HG02759 (cell line): Measurements from ENCODE around the gene COPZ2.
"Not testable (repeated sequence)": the region's sequence is repeated elsewhere in the genome, so short reads cannot be mapped to it uniquely, and the experiment has no call there.

Experiments
- ATAC-seq: cut with Tn5 transposase; IDR thresholded peaks from one replicate; pipeline ENCODE4 v1.9.1; 2021; ENCODE audit warnings: mild to moderate bottlenecking, moderate library complexity; ENCODE audit not compliant: unreplicated experiment

COPZ2 gene, protein sequence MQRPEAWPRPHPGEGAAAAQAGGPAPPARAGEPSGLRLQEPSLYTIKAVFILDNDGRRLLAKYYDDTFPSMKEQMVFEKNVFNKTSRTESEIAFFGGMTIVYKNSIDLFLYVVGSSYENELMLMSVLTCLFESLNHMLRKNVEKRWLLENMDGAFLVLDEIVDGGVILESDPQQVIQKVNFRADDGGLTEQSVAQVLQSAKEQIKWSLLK

DNA sequence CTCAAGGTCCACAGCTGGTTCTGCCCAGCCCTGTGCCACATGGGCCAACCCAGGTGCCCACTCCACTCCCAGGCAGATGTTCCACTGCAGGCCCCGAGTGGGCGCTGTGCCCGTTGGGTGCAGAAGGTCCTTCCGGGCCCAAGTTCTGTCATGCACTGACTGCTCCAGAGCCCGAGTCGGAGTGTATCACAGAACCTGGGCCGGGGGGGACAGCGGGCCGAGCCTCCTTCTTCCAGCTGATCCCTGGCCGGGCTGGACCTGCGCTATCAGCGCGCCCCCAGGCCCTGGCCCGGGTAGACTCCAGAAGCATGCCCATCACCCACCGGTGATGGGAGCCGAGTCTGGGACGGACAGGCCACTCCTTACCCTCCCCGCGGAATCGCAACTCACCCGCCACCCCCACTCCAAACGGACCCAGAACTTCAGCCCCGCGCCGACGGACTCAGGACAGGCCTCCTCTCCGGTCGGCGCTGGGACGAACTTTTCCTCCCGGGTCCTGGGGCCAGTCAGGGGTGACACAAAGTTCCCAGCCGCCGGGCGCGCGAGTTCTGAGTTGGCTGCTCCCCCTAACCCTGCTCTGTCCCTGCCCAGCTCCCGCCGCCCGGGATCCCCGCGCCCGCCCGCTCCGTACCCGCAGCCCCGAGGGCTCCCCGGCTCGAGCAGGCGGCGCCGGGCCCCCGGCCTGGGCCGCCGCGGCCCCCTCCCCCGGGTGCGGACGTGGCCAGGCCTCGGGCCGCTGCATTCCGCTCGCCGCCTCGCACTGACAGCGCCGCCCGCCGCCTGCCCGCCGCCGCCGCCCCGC lies at the start of gene COPZ2:
Gene COPZ2 (minus strand): TSS at position 762 of the 802 bp plus-strand sequence. CDS start 20 bp downstream, at position 742.
- ATAC-seq: peak; percentile 69

DNA sequence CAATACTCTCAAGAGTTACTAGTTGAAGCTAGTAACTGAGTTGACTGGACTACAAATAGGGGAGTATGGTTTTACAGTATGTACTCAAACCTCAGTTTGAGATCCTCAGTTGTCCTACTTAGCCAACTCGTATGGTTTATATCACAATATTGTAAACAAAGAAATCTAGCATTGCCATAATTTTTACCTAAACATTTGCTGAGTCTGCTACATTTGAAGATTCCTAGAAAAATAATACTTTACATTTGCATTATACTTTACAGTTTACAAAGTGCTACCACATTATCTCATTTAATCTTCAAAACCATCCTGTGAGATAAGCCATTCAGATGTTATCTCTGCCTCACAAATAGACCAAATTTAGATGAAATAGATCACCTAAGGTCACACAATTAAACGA lies 47.3 kb upstream of the COPZ2 start:
- ATAC-seq: no peak

- no peak for ATAC-seq
These were observed 44.3 kb upstream of the COPZ2 start for GRCh38 chr17:48081858-48082257.

- ATAC-seq: not testable (repeated sequence)
These were observed 39.6 kb upstream of the COPZ2 start for GRCh38 chr17:48077152-48077551.

DNA sequence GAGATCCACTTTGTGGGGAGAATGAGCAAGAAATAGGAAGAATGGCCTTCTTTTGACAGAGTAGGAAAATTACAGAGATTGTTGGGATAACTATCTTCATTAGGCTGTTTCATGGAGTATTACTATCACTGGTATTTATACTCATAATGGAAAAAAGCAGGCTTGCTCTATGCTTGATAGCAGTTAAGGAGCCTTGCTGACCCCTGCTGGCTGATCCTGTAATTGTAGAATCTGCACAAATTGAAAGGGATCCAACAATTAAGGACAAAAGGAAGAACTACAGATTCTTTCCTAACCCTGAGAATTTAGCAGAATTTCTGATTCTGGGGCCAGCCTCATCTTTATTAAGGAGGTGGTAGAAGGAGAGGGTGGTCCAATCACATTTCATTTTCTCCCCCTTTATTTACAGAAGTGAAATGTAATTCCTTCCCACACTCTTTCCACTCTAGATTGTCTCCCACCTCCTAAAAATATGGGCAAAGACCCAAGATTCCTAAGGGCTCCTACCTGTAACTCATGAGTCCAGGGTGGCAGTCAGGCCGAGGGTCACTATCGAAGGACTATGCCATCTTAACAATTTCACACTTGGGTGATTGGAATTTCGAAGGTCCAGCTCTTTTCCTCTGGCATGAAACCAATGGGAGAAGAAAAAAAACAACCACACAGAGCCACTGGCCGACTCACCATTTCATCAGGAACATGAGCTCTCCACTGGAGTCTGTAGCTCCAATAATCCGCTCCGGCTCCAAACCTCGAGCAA lies 36.9 kb upstream of the COPZ2 start:
- no peak for ATAC-seq

DNA sequence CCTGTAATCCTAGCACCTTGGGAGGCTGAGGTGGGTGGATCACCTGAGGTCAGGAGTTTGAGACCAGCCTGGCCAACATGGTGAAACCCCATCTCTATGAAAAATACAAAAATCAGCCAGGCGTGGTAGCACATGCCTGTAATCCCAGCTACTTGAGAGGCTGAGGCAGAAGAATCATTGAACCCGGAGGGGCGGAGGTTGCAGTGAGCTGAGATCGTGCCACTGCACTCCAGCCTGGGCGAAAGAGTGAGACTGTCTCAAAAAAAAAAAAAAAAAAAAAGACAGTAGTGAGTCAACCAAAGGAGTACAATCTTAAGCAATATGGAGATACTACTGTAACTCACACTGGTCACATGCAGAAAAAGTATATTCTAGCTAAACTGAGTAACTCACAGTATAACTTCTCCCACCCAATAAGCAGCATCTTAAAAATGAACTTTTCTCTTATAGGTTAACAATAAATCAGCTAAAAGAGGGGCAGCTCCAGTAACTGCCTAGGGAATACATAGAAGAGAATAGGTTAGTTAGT lies 36.0 kb upstream of the COPZ2 start:
- not testable (repeated sequence) for ATAC-seq

- ATAC-seq: not testable (repeated sequence)
These were observed 35.2 kb upstream of the COPZ2 start for GRCh38 chr17:48072811-48073210.

- no peak for ATAC-seq
These were observed 34.1 kb upstream of the COPZ2 start for GRCh38 chr17:48071654-48072053.

DNA sequence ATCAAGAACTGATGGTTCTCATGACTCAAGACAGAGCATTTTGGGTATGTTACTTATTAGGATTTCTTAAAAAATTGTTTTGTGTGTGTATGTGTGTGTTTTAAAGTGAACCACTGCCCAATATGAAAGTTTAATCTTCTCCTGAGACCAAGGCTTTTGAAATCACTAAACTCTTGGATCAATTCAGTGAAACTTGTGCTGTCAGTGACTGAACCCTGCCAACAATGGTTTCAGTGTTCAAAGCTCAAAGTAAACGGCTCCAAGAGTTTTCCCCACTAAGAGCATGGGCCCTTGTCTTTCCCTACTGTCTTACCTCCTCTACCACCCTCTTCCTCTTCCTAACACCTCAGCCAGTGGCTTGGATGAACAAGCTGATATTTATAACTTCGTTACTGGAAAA lies 32.6 kb upstream of the COPZ2 start:
- ATAC-seq: no peak

GRCh38 chr17:48068491-48068961 lies 30.9 kb upstream of the COPZ2 start:
- no peak for ATAC-seq

DNA sequence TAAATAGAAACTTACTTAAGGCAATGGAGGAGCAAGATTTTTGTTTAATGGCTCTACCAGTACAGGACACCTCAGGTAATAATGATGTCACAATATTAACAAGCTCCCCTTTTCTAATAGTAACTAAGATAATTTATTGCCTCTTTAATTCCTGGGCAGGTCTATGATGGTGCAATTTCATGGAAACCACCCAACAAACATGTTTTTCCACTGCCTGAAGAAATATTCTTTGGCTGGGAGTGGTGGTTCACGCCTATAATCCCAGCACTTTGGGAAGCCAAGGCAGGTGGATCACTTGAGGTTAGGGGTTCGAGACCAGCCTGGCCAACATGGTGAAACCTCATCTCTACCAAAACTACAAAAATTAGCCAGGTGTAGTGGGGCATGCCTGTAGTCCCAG lies 30.2 kb upstream of the COPZ2 start:
- ATAC-seq: not testable (repeated sequence)

DNA sequence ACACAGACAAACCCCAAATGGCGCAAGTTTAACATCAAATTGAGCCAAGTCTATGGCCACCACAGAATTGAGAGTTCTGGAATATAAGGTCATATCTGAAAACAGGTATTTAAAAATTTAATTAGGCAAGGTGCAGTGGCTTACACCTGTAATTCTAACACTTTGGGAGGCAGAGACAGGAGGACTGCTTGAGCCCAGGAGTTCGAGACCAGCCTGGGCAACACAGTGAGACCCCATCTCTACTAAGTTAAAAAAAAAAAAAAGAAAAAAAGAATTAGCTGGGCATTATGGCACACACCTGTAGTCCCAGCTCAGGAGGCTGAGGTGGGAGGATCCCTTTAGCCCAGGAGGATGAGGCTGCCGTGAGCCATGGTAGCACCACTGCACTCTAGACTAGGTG lies 29.6 kb upstream of the COPZ2 start:
- ATAC-seq: no peak

- ATAC-seq: no peak
These were observed 29.1 kb upstream of the COPZ2 start for GRCh38 chr17:48066656-48067055.

DNA sequence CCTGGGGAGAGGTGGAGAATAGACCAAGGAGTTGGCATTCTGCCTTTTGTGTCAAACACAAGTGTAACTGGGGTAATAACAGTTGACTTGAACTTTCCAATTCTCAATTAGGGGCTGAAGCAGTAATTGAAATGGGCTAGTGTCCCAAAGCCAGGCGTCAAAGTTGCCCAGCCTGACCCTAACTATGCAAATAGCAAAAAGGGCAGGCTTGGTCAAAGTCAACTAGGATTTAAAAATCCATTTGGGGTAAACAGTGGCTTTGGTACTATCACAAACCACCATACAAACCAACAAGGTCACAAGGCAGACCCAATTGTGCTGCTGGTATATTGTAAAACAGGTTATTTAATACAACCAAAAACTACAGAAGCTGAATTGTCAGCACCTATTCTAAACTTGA lies 28.6 kb upstream of the COPZ2 start:
- no peak for ATAC-seq

GRCh38 chr17:48064638-48065037 lies 27.0 kb upstream of the COPZ2 start:
- ATAC-seq: no peak

DNA sequence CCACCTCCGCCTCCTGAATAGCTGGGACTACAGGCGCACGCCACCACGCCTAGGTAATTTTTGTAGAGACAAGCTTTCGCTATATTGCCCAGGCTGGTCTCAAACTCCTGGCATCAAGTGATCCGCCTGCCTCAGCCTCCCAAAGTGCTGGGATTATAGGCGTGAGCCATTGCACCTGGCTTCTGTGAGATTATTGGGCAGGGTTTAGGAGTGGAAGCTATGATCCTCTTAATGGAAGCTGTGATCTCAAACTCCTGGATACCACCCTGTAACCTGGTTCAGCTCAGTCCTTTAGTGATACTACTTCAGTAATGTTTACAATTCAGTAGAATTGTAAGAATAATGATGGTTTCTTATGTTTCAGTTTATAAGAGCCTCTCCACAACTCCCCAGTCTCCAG lies 24.7 kb upstream of the COPZ2 start:
- no peak for ATAC-seq

DNA sequence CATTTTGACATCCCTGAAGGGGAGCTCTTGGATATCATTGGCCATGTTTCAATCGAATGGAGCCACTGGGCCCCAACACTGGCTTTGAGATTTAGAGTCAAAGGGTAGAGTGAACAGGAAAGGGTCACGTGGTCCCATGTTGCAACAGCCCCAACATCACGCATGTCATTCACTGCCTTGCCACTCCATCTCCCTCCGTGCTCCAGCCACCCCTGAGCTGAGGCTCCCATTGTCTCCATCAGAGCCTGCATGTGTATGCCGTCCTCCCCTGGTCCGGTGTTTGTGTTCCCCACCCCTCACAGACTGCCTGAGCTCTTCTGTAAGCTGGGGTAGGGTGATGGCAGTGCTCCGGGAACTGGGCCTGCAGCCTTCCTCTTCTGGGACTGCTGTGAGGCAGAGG lies 22.7 kb upstream of the COPZ2 start:
- ATAC-seq: no peak

- ATAC-seq: no peak
These were observed 21.6 kb upstream of the COPZ2 start for GRCh38 chr17:48059125-48059668.

GRCh38 chr17:48058393-48059124 lies 21.0 kb upstream of the COPZ2 start:
- ATAC-seq: no peak

- no peak for ATAC-seq
These were observed 20.0 kb upstream of the COPZ2 start for GRCh38 chr17:48057626-48058025.
